Stimulated activated CD8-positive, alpha-beta memory T cell treated with anti-CD3 and anti-CD28 coated beads, Interleukin-2, amount 100 ng/mL, for 48 hours (primary cell): Measurements from ENCODE around the gene SP140.
"Not testable (repeated sequence)": the region's sequence is repeated elsewhere in the genome, so short reads cannot be mapped to it uniquely, and the experiment has no call there.

Experiments
- DNase-seq, 2 donors: peaks; one replicate each; pipeline ENCODE4 v3.0.0-alpha.2; 2020; ENCODE audit warnings: low read depth in 2 of 2

The SP140 gene

DNA sequence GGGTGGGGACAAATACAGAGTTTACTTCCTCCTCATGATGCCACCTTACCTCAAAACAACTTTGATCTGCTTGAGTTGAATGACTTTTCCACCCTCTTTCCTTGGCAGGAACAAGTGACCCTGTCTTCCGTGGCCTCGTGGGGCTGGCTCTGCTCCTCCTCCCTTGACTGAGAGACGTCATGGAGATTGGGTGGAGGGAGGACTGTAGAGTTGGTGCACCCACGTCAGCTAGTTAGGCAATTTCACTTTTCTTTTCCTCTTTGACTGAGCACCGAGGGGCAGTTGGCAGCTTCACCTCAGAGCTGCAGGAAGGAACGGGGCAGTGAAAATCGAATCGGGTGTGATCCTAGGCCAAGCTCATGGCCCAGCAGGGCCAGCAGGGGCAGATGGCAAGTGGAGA, at the start of gene SP140:
Gene SP140, plus strand, starts transcription at position 251 of the 400 bp plus-strand sequence. Its CDS starts 109 bp downstream, at position 360.
- DNase-seq: peak; percentile 38 to 61

DNA sequence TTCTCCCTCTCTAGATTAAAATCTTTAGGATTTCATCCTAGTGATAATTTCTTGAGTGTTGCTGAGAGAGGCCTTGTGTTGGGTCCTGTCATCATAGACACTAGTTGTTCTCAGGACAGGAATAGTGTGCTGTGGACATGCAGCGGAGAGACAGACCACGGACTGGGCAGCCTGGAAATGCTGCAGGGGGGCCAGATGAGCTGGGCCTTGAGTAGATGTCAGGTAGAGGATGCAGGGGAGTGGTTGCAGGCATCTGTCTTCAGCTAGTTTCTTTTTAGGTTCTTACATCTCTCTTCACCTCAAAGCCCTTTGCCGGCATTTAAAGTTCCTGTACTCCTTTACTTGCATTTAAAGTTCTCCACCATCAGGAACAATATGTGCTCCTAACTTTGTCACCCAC, 48.5 kb upstream of the SP140 start:
- DNase-seq: no peak

DNA sequence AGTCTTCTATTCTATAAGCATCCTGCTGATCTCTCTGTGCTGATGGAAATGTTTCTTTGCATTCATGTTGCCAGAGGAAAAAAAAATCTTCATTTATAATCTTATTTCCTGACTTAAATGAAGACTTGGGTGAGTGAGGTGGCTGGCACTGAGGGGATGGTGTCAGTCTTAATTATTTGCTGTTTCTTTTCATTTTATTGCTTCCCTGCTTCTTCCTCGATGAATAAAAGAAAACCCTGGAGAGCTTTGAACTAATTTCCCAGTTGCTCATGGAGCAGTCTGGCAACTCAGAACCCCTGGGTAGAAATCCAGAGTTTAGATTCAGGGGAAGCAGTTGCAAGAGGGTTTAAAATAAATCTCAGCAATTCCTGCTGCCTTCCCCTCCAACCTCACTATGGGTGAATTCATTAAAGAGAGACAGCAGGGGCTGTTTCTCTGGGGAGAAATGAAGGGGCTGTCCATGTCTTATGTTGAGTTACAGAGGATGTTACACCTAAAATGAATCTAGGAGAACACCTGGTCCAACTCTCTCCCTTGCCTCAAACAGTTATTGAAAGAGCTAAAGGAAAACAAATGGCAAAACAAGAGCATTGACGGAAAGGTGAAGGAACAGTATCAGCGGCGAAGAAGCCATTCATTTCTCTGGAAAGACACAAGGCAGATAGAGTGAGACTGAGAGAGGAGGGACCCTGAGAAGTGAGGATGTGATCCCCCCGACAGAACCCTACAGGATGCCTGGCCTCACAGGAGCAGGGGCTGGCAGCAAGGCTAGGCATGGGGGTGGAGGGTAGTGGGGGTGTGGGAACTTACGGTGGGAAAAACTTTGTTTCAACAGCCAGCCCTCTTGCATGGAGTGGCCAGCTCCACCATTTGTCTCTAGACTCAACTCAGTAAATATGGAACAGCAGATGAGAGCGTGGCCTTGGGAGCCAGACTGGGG, 46.7 kb upstream of the SP140 start:
- DNase-seq: no peak

DNA sequence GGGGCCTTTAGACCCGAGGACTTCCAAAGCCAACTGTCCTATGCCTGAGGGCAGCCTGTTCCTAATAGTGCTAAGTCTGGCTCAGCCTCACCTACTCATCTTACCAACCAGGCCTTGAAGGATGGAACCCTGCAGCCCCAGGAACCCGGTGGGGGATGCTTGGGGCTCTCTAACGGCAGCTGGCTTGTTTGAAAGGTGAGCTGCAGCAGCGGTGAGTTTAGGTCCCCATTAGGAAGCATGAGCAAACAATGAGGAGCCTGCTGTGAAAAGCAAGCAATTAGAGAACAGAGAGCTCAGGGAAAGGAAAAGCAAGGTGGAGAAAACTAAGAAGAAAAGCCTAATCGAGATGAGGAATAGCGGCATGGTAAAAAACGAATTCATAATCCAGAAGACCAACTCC, 45.6 kb upstream of the SP140 start:
- DNase-seq: no peak

DNA sequence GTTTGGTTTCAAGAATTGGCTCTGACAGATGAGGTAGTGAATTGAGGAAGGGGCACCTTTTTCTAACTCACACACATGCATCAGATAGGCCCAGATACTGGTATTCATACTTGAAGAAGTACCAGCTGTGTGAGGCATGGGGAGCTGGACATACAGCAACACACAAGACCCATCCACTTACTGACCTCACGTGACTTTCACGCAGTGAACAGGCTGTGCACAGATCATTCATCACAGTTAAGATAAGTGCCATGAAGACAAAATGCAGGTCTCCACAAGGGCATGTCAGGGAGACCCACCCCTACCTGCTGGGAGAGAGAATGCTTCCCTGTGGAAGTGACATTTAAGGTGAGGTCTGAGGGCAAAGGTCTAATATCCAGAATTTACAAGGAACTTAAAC, 44.3 kb upstream of the SP140 start:
- no peak for DNase-seq

DNA sequence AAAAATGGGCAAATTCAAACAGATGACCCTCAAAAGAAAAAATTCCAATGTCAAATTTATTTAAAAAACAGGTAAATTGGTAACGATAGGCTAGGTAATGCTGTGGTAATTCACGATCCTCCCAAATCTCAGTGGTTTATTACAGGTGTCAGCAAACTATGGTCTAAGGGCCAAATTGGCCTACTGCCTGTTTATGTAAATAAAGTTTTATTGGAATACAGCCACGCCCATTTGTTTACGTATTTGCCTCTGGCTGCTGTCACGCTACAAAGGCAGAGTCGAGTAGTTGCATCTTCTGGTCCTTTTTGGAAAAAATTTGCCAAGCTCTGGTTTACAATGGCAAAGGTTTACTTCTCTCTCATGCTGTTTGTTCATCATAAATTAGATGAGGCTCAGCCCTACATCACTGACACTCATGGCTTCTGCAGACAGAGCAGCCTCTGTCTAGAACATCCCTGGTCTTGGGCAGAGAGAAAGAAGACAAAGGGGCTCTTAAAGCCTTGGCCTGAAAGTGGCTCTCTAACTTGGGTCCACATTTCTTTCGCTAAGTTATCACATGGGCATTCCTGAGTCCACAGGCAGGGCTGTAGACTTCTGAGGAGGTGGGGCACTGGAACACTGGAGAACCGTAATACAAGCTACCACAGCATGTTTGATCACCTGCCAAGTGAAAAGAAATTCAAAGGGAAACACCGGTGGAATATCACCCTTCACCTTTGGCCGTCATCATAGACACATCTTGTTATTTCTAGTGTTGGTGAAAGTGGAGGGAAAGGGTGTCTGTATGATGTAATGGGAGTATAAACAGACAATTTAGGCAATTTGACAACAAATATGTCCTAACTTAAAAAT, 40.6 kb upstream of the SP140 start:
- no peak for DNase-seq

DNA sequence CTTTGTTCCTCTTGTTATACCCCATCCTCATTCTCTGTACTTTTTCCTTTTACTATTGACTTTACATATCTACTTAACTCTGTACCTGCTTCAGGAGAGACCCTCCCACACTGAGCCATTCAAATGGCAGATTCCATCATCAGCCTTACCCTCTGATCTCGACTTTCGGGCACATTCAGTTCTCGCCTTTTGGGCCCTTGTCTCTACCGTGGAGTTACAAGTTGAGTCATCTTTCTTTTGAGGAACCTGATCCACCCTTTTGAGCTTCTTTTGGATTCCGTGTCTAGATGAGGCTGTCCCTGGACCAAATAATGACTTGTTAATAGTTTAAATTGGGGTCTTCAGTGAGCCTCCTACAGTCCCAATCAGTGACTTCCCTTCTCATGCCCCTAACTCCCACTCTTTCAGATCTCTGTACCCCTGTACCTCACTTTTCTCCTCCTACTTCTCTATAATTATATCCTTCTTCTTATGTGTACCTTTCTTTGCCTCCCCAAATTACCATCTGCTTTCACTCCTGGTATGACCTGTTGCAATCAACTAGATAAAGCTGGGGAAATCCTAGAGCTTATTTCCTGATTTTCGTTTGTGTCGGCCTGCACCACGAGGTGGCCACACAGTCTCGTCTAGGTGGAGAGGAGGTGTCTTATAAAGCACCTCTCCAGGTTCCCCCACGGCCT, 23.0 kb upstream of the SP140 start:
- DNase-seq: no peak

DNA sequence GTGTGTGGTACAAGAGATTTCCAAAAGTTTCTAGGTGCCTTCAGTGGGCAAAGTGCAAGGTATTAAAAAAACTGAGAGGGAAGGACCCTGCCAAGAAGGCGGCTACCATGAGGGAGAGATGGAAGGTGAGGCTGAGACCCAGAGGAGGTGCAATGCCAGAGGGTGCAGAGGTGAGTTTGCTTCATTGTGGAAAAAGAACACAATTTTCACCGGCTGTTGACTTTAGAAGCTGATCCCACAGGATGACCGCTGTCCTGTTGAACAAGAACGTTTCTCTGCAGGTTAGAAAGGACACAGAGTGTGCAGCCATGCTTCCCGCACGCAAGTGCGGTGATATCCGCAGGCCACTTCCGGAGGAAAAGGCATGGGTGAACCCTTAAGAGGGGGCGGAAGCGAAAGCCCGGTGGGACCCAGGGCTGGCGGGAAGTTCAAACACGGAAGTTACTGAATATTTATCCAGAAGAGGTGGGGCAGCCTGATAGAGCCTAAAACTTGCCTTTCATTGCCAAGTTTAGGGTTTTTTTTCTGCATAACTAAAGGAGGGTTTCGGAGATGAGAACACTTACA, 22.3 kb upstream of the SP140 start:
- no peak for DNase-seq

DNA sequence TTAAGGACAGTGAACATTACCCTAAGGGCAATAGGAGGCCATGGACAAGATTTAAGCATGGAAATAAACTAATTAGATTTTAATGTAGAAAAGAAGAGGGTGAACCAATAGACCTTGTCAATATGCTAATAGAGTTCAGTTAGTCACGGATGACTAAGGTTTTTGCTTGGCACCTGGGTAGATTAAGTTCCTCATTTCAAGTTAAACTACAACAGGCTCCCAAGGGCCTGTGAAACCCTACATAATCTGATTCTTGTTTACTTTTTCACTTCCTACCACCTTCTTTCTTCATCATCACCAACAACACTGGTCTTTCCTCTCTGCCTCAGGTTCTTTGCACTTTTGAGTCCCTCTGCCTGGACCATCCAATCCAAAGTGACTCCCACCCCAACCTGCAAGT, 20.5 kb upstream of the SP140 start:
- no peak for DNase-seq

DNA sequence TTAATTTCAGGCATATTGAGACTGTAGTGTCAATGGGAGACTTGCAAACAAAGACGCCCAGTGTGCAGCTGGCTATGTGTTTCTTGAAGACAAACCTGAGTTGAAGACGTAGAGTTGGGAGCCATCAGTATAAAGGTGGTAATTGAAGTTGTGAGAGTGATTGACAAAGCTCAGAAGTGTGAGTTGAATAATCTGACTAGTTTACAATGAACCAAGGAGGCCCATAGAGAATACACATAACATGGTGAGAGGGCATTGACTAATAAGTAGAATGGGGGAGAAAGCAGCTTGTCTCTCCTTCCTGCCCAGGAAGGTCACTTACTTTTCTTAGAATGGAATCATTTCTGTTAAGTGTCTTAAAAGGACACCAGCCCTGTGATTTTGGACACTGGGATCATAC, 19.8 kb upstream of the SP140 start:
- no peak for DNase-seq

DNA sequence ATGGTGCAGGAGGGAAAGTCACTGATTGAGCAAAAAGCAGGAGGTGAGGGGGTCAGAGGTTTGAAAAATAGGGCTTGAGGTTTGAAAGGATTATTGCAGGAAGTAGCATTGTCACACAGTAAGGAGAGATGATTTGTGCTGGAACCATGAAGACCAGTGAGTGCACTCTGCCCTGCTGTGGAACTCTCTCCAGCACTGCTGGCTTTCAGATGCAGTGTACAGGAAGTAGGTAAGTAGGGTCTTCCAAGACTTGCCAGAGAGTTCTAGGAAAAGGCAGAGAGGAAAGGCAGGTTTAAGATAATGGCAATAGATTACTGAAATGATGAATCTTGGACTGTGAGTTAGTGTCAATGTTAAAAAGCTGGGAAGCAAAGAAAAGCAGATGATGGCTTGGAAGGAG, 17.0 kb upstream of the SP140 start:
- DNase-seq: no peak

DNA sequence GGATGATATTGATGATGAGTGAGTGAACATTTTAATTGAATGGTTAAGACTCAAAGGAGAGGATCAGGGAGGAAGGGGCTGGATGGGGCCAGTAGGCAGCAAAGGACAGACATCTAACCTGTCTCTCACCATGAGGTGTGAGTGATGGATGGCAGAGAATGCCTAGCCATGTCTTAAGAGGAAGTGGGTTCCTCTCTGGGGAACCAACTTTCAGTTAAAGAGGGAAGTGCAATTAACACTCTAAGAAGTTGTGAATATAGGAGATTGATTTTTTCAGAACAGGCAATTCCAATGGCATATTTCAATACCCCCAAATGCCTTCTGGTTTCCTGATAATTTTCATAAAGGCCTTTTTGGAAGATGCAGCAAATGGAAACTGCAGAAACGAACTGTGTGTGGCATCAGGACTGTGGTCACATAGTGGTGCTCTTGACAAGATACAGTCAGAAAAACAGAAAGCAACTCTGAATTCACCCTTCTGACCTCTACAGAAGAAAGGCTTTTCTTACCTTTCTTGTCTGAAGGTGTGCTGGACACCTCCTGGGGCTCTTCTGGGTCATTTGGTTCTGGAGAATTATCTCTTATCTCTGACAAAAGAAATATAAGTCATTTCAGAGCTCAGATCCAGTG, 16.0 kb upstream of the SP140 start:
- no peak for DNase-seq

DNA sequence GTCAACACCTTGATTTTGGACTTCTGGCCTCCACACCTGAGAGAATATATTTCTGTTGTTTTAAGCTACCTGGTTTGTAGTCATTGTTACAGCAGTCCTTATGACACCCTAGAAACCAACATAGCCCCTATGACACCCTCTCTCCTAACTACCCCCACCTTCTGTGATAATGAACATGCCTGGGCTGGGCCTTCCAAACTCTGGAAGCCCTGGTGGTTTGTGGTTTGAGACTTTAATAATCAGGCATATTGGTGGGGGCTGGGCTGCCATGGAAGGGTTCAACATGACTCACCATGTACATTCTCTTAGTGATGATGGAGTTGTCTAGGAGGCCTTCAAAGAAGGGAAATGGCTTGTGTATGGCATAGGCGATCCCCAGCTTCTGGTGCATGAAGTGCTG, 9.0 kb upstream of the SP140 start:
- DNase-seq: no peak

DNA sequence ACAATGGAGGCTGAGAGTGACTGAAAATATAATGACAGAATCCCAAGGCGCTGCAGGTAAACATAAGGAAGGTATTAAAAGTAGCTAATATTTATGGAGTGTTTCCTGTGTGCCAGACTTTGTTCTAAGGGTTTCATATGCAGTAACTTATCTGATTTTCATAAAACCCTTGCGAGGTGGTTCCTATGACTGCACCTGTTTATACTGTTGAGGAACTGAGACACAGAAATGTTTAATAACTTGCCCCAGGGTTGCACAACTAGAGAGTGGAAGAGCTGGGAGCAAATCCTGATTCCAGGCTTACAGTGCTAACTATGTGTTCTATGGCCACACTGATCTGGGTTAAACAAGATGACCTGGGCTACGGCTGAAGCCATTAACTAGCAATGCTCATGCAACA, 8.1 kb upstream of the SP140 start:
- no peak for DNase-seq

DNA sequence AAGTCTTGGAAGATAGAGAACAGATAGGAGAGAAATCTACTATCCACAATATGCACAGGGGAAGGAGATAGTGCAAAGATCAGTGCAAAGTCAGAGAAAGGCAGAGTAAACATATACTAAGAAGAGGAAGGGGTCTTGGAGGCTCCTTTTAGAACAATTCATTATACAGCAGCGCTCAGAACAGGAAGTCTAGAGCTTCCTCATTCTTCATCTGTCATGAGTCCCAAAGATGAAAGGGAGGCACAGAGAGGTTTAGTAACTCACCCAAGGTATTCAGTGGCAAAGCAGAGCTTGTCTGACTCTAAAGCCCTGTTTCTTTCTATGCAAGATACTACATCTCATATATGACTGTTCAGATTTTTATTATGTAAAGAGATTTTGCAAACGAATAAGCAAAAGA, 7.1 kb upstream of the SP140 start:
- DNase-seq: no peak

DNA sequence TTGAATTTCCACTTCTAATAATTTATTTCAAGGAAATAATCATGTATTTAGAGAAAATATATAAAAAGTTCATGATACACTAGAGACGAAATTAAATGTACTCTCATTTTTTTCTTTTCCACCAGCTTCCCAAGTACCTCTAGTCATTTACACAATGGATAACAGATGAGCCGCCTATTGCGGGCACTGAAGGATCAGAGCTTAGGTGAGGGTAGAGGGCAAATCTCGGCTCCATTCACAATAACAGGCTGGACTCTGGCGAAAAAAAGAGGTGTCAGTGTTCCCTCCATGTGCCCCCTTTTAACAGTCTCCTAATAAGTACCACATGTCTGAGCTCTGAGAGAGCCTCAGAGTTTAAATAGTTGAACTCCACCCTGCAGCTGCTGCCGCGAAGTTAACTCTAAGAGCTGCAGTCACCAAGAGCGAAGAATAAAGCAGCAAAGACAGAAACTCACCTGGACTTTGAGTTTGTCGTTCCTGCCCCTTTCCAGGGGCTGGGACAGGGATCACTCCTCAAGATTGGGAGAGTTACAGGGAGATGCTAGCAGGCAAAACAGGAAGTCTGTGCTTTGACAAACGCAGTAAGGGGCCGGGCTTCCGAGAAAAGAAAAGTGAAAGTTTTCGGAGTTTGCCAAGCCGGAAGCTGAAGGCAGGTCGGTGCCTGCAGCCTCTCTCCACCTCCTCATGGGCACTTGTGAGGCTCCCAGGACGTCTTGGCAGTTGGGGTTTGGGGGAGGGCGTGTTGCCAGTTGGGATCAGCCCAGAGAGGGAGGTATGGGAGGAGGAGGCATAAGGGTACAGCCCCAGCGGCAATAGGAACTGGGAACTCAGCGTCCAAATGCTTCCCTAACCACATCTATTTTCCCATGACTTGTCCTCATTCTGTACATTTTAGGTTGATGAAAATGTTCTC, 5.9 kb upstream of the SP140 start, which contains the start of gene SP110:
Gene SP110, minus strand, starts transcription at position 566 of the 913 bp plus-strand sequence. CDS start 3,057 bp downstream, outside the sequence.
- DNase-seq: peak; percentile 49 to 61

DNA sequence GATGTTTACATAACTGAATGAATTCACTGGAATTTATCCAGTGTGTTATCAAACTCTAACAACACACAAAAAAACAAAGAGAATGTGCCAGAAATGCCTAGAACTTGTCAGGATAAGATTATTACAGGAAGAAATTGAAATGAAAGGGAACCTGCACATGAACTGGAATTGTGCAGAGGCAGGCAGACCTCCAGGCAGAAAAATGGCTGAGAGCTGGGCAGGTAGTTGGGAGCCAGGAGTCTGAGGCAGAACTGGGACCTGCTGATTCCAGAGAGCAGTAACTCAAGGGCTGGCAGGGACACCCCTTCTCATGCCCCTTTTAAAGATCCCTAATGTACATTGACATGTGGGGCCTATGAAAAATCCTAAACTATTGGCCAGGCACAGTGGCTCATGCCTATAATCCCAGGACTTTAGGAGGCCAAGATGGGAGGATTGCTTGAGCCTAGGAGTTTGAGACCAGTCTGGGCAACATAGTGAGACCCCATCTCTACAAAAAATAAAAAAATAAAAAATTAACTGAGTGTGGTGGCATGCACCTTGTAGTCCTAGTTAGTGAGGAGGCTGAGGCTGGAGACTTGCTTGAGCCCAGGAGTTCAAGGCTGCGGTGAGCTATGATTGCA, 5.1 kb upstream of the SP140 start:
- no peak for DNase-seq

DNA sequence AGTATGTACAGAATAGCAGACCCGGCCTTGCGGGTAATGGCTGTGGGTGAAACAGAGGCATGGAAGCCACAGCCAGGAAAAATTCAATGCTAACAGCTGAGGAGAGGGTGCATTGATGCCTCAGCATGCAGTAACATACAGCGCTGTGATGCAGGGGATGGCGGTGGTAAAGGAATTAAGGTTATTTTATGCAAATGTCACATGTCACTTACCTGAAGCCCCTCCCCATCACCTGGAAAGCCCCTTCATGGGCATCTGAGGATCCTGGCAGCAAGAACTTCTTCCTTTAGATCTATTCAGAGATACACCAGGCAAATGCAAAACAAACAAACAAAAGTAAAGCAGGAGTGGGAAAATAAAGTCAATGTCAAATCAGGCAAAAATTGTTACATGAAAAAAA, 4.0 kb upstream of the SP140 start:
- no peak for DNase-seq

DNA sequence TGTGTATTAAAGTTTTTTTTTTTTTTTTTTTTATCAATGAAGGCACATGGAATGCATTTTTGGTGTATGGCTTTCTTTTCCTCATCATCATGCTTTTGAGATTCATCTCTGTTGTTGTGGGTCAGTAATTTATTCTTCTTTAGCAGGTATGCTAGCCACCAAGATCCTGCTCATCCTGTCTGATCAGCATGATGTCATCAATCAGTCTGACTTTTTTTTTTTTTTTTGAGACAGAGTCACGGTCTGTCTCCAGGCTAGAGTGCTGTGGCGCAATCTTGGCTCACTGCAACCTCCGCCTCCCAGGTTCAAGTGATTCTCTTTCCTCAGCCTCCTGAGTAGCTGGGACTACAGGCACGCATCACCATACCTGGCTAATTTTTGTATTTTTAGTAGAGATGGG, 2.7 kb upstream of the SP140 start:
- not testable (repeated sequence) for DNase-seq

DNA sequence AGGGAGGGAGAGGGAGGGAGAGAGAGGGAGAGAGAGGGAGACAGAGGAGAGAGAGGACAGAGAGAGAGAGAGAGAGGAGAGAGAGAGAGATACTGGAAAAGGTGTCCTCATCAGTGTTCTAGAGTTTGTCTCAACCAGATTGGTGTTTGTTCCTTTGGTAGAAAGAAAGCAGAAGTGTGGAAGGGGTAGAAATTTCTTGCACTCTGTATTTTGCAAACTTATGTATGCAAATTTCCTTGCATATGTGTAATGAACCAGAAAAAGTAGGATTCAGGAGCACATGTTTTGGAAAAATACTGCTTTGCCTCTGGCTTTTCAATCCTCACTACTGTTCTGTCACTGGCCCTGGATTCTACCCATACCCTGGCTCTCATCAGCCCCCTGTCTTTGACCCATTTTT, 1.1 kb upstream of the SP140 start:
- DNase-seq: no peak
